Middle frontal gyrus (tissue), 1 donor: ENCODE results near the gene MAPK8.
A peak's percentile ranks its signal among the peaks of the same experiment; 100 is the strongest.

Experiments used
- DNase-seq: peaks from one replicate; pipeline ENCODE4 v3.0.0-alpha.2; 2015; ENCODE audit warnings: low spot score; ENCODE audit errors: extremely low spot score

MAPK8 gene

DNA sequence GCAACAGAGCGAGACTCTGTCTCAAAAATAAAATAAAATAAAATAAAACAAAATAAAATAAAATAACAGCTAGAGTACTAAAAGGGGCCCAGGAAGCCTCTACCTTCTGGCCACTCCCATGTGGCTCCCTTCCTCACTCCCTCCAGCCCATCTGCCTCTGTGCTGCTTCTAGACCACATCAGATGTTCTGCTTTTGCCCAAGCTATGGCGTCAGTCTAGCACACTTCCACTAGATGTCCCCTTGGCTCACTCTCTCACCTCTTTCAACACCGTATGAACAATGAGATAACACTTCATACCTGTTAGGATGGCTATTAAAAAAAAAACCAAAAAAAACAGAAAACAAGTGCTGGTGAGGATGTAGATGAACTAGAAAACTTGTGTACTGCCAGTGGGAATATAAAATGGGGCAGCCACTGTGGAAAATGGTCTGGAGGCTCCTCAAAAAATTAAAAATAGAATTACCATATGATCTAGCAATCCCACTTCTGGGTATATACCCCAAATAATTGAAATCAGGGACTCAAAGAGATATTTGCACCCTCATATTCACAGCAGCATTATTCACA lies 166.1 kb downstream of the MAPK8 start:
- no peak for DNase-seq

DNA sequence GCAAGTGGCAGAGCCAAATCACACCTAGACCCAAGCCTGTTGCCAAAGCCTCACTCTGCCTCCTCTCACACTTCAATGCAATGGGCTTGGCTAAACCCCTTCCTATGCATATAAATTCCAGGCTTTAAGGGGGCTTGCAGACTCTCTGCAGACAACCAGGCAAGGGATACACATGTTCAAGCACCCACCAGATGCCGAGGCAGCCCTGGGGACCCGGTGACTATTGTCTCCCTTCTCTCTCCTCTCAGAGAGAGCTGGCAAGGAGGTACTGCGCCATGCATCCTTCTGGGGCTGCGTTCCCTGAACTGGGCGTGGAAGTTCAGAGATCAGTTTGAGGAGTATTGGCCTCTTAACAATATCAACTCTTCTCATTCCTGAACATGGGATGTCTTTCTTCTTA lies 167.2 kb downstream of the MAPK8 start:
- DNase-seq: no peak

DNA sequence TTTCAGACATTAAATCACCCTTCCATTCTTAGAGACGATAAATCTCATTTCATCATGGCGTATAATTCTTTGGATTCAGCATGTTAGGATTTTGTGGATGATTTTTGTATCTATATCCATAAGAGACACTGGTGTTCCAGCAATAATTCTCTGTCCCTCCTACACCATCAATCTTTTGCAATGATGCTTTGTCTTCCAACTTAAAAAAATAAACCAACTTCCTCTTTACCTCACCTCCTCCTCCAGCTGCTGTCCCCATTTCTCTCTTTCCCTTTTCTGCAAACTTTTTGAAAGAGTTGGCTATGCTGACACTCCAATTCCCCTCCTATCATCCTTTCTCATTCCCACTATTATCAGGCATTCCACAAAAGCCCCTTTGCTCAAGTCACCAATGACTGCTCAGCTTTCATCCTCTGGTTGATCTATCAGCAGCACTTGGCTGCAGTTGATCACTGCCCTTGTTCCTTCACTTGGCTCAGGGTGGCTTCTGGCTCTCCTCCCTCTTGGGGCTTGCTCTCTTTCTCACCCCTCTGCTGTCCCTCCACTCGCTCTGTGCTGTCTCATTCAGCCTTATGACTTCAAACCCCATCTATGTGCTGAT lies 168.4 kb downstream of the MAPK8 start:
- no peak for DNase-seq

DNA sequence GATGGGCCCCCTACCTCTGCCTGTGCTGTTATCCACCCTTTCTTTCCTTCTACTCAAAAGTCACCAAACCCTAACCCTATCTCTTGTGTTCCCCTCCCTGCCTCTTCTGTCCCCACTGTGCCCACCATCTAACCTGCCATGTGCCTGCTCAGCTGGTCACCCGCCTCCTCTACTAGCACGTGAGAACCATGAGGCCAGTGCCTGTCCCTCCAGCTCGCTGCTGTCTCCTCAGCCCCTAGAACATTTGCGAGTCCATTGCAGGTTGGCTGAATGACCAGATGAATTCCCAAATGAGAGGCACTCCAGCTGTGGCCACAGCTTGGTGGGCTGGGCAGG lies 169.4 kb downstream of the MAPK8 start:
- DNase-seq: no peak

DNA sequence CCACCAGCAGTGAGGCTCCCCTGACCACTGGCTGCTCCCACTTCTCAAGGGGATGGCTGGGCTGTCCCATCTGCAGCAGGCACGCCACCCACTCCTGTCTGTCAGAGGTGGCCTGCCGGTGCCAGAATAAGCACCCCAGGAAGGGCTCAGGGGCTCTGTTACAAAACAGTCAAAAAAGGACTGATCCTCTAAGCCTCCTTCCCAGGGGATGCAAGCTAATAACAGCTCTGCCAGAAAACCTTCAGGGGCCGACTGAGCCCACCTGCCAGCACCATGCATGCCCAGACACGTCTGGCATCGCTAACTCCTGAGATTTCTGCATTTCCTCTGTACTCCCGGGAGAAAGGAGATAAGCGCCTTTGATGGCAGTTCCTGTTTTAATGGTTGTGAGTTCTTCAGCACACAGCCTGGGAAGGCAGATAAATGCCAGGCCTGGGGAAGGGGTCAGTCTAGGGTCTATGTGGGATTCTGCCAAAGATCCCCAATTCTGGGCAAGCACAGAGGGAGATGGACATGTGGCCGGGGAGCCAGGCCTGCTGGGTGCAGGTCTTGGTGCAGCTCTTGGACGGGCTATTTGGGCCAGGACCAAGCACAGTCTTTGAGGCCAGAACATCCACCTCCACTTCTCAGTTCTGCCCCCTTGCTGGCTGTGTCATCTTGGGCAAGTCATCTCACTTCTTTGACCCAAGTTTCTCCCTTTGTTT lies 170.0 kb downstream of the MAPK8 start:
- DNase-seq: no peak

DNA sequence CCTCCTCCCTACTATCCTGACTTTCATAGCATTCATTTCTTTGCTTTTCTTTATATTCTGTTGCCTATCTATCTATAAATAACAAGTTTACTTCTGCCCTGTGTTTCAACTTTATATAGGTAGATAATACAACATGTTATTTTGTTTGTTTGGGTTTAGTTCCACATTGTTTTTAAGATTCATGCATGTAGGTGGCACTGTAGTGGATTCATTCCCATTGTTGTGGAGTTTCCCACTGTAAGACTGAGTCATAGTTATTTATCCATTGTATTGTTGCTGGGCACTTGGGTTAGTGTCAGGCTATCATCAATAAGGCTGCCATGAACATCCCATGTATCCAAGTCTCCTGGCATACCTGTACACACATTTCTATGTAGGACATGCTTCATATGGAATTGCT lies 170.7 kb downstream of the MAPK8 start:
- DNase-seq: no peak

DNA sequence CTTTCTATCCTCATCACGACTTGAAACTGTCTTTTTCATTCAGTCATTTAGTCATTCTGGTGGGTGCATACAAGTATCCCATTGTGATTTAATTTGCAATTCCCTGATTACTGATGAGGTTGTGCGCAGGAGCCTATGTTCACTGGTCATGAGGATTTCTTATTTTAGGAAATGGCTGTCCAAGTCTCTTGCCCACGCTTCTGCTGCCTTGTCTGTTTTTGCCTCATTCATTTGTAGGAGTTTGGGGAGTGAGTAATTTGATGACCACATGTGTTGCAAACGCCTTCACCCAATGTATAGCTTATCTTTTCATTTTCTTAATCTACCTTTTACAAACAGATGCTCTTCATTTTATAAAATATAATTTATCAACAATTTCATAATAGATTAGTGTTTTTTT lies 171.1 kb downstream of the MAPK8 start:
- DNase-seq: peak; percentile 38

DNA sequence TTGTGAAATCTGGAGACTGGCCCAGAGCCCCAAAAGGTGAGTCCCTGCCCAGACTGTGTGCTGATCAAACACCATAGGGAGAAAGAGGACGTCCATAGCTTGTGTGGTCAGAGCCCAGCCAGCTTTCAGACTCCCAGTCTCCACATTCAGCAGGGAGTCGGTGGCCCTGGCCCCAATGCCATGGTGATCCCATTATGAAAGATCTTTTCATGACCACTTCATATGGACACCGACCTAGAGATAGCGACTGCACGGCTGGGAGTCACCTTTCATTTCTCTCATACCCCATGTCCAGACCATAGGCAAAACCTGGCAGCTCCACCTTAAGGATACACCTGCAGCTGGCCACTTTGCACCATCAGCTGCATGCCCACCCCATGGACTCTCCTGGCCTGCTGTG lies 172.0 kb downstream of the MAPK8 start:
- DNase-seq: no peak

DNA sequence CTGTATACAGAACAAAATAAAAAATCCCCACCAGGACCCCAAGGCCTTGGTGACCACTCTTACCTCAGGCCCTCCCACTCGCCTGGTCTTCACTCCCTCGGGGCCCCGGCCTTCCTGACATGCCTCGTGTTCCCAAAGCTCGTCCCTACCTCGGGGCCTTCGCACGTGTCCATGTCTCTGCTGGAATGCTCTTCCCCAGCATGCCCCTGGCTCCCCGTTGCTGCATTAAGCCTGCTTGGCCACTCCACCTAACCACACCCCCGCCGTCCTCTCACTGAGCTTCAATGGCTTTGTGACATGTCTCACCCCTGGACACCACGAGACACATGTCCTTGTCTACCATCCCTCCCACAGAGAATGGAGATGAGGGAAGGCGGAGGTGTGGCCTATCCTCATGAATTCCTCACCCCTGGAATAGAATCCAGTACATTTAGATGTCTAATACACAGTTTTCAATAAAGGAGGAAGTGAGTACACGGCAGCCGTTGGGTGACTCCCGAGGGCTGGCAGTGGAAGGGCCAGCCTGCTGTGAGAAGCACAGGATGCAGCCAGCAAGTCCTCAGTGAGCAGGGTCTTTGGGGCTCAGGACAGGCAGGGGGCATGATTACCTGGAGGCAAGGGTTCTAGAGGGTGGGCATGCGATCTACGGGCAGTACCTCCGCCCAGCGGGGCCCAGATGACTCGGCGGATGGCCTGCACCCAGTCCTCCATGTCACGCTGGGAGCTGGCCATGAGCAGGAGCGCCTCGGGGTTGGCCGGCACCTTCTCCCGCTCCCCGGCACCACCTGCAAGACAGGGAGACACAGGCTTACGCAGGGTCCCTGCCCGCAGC lies 172.7 kb downstream of the MAPK8 start:
- no peak for DNase-seq

DNA sequence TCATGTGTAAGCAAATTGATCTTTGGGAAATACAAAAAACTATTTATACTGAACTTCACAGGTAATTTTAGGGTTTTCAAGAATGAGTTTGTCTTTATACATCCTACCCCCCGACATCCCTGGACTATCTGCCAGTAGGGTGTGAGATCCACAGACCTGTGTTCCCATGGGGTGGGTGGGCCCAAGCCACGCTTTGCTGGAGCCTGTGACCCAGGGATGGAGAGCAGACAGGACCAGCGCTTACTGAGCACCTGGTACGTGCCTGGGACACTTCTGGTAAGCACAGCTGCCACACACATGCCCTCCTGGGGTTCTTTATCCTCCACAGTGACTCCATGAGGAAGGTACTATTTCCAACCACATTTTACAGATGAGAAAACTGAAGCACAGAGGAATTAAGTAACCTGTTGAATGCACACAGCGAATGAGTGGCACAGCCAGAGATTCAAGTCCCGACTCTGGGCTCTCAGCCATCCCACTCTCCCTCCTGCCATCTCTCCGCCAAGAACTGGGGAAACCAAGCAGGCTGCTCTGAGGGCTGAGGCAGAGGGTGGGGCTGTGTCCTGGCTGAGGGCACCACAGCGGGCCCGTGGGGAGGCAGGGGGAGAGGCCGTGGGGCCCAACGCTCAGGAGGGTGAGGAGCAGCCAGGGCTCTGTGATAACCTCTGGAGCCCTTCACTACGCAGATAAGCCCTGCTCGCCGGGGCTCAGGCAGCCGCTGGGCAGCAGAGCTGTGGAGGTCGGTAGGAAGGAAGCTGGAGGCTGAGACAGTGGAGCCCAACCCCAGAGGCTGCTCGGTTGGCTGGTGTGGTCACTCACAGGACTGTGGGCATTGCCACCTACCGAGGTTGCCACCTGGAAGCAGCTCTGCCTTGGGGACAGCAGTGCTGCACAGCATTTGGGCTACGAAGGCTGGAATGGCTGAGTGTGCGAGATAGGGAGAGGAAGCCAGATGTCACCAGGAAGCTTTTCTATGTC lies 174.2 kb downstream of the MAPK8 start:
- no peak for DNase-seq

DNA sequence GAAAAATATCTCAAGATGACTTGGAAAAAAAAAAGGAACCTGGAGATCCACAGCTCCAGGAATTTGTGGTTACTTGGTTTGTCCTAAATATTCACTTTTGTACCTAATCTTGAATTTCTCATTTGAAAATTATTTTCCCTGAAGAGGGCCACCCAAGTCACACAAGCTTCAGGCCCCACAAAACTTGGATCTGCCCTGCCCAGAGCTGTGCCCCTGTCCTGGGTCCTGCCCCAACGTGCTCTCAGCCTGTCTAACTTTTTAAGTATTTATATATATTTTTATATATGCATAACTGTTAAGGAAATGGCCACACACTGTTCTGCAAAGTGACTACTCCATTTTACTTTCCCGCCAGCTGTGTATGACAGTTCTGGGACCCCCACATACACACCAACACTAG lies 174.9 kb downstream of the MAPK8 start:
- DNase-seq: no peak

DNA sequence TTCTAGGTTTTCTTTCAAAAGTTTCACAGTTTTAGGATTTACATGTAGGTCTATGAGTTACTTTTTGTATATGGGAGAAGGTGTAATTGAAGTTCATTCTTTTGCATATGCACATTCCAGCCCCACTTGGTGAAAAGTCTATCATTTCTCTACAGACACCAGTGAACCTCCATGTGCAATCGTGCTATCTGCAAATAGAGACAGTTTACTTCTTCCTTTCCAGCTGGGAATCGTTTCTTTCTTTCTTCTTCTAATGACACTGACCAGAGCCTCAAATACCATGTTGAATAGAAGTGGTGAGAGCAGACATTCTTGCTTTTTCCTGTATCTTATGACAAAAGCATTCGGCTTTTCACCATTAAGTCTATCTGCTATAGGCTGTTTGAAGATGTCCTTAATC lies 175.7 kb downstream of the MAPK8 start:
- DNase-seq: no peak

DNA sequence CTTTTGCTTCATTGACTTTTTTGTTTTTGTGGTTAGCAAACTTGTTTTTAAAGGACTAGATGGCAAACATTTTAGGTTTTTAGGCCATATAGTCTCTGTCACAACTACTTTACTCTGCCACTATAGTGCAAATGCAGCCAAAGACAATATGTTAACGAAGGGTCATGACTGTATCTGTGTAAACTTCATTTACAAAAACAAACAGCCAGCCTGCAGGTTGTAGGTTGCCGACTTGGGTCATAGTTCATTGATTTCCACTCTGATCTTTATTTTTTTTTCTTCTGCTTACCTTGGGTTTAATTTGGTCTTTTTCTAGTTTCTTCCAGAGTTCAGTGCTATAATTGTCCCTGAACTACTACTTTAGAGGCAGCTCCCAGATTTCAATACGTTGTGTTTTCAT lies 178.4 kb downstream of the MAPK8 start:
- no peak for DNase-seq

DNA sequence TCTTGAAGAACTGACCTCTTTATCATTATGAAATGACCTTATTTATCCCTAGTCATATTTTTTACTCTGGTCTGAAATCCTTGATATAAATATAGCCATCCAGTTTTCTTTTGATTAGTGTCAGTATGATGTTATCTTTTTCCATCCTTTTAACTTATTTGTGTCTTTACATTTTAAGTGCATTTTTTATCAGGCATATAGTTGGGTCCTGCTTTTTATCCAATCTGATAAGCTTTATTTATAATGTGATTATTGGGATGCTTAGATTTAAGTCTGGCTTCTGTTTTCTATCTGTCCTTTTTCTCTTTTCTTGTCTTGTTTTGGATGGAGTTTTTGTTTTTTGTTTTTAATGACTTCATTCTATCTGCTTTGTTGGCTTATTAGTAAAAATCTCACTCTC lies 179.2 kb downstream of the MAPK8 start:
- no peak for DNase-seq

DNA sequence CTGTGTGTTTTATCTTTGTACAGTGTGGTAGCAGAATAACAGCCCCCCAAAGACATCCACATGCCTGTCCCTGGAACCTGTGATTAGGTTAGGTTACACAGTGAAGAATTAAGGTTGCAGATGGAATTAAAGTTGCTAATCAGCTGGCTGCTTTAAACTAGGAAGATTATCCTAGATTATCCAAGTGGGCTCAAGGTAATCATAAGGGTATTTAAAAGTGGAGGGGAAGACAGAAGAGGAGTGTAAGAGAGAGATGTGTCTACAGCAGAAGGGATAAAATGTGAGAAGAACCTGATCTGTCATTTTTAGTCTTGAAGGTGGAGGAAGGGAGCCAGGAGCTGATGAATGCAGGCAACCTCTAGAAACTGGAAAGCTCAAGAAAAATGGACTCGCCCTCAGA lies 180.8 kb downstream of the MAPK8 start:
- no peak for DNase-seq
